ENCODE measurements around the gene EEFSEC. TPM values are rescaled to one million over a fixed set of nuclear protein-coding genes. Genes with fewer than 3 reads are reported as not detected.

The EEFSEC gene
- total and polyA plus RNA-seq, 2 of the 4 experiments (the other 2 are of a cell fraction), result 4.5 to 9.3 TPM

DNA sequence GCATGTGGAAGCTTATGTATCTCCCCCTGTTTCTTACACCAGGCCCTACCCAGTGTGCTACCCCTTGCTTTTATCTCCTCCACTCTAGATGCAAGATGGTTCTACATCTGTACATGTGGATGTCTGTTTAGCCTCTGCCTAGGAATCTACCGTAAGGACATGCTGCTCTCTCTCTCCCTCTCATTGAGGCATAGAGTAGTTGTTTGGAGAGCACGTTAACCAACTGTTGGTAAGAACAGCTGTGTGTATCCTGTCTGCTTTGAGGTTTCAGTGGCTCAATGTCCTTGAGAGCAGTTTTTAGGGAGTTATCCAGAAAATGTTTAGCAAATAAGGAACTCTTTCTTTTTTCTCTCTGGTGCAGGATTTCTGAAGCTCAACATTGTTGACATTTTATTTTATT lies 160.7 kb downstream of the EEFSEC start:
- ChIA-PET CTCF (no interaction called here), POLR2A (ENCODE audit: unreplicated experiment) (no interaction called here)
- intact Hi-C loops (cut with micrococcal nuclease) (no loop called here), dilution Hi-C loops (cut with HindIII; ENCODE audit: low sequenced_read_pairs, unreplicated experiment) (no loop called here), in situ Hi-C loops (cut with MboI; ENCODE audit: low sequenced_read_pairs) (no loop called here)
- H2BK15ac ChIP-seq (ENCODE audit: low read depth, low read length), result no peak overlapping the region
- no peak overlapping the region for H3K9ac ChIP-seq (ENCODE audit: low read depth, low read length)
- no peak overlapping the region for H3K14ac ChIP-seq (replicated peaks; ENCODE audit: low read depth, low read length)
- no peak for DNase-seq
- H3K4me2 ChIP-seq (ENCODE audit: low read depth, low read length), result no peak overlapping the region
- H3K36me3 ChIP-seq (ENCODE audit: control insufficient read depth, insufficient read depth, low read length), result no peaks in the 10 kb centered on the region
- no peaks in the 10 kb centered on the region for H3K4me1 ChIP-seq (ENCODE audit: control insufficient read depth, insufficient read depth, low read length)
- no peak overlapping the region for H4K8ac ChIP-seq (ENCODE audit: low read depth in 2 of 2, low read length in 2 of 2)
- ATAC-seq (ENCODE audit: low read depth), result no peak
- no peak overlapping the region for H2BK20ac ChIP-seq (ENCODE audit: low read depth, low read length)
- H2BK120ac ChIP-seq (ENCODE audit: low read depth, low read length), result no peak overlapping the region
- WGBS, 2 experiments (ENCODE audit: extremely low coverage in 2 of 2, insufficient read length in 1 of 2), result no CpG with 5 or more reads among the region's 2 CpGs
- no TSS peak for BruUV-seq (replicated peaks)
- no peak overlapping the region for H3K56ac ChIP-seq (ENCODE audit: extremely low read depth, insufficient read depth, low read length)
- H3K9me3 ChIP-seq (ENCODE audit: control insufficient read depth, insufficient read depth, low read length), result no peaks in the 10 kb centered on the region
- H3K4ac ChIP-seq (ENCODE audit: low read depth, low read length), result no peak overlapping the region
- no peak overlapping the region for H2AK5ac ChIP-seq (ENCODE audit: low read depth, low read length)
- TF ChIP-seq BHLHE40 (IDR thresholded peaks at IDR 0.05; ENCODE audit: low read depth, low read length) (no peak), NFE2L2 (IDR thresholded peaks at IDR 0.05; ENCODE audit: low read depth, low read length) (no peak), RAD21 (IDR thresholded peaks at IDR 0.05; ENCODE audit: low read length) (no peak), MAZ (IDR thresholded peaks at IDR 0.05; ENCODE audit: borderline replicate concordance, low read depth, low read length) (no peak), SMC3 (IDR thresholded peaks at IDR 0.05; ENCODE audit: low read depth, low read length) (no peak), RCOR1 (IDR thresholded peaks at IDR 0.05; ENCODE audit: insufficient replicate concordance, low read length) (no peak), MXI1 (IDR thresholded peaks at IDR 0.05; ENCODE audit: borderline replicate concordance, low read depth, low read length) (no peak), POLR2A (IDR thresholded peaks at IDR 0.05; ENCODE audit: low read depth, low read length) (no peak), CEBPB (IDR thresholded peaks at IDR 0.05; ENCODE audit: low read depth, low read length) (no peak), FOS (IDR thresholded peaks at IDR 0.05; ENCODE audit: low read depth, low read length) (no peak), MAFK (IDR thresholded peaks at IDR 0.05; ENCODE audit: low read depth, low read length) (no peak), CTCF (conservative IDR thresholded peaks at IDR 0.05; ENCODE audit: low read depth, low read length) (no peak), RFX5 (IDR thresholded peaks at IDR 0.05; ENCODE audit: low read depth, low read length) (no peak), CHD1 (IDR thresholded peaks at IDR 0.05; ENCODE audit: low read depth, low read length) (no peak)
- TF ChIP-seq, protein P1, sequence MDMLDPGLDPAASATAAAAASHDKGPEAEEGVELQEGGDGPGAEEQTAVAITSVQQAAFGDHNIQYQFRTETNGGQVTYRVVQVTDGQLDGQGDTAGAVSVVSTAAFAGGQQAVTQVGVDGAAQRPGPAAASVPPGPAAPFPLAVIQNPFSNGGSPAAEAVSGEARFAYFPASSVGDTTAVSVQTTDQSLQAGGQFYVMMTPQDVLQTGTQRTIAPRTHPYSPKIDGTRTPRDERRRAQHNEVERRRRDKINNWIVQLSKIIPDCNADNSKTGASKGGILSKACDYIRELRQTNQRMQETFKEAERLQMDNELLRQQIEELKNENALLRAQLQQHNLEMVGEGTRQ (IDR thresholded peaks at IDR 0.05; ENCODE audit: low read depth, low read length), result no peak
- TF ChIP-seq, protein P2, sequence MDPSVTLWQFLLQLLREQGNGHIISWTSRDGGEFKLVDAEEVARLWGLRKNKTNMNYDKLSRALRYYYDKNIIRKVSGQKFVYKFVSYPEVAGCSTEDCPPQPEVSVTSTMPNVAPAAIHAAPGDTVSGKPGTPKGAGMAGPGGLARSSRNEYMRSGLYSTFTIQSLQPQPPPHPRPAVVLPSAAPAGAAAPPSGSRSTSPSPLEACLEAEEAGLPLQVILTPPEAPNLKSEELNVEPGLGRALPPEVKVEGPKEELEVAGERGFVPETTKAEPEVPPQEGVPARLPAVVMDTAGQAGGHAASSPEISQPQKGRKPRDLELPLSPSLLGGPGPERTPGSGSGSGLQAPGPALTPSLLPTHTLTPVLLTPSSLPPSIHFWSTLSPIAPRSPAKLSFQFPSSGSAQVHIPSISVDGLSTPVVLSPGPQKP (IDR thresholded peaks at IDR 0.05; ENCODE audit: borderline replicate concordance, low read depth, low read length), result no peak
- no peak overlapping the region for H3K4me3 ChIP-seq (ENCODE audit: insufficient read depth, low read depth, low read length)
- H3K18ac ChIP-seq (ENCODE audit: low read depth, low read length), result no peak overlapping the region
- no peaks in the 10 kb centered on the region for H4K20me1 ChIP-seq (ENCODE audit: insufficient read depth, low read length)
- no peak overlapping the region for H4K91ac ChIP-seq (ENCODE audit: insufficient read depth, low read depth, low read length)
- no peak overlapping the region for H3K27ac ChIP-seq (ENCODE audit: insufficient read depth, low read length)
- H3K9me1 ChIP-seq (ENCODE audit: insufficient read depth, low read length), result peaks cover 12% of the 10 kb centered on the region; the same call in 1 of the 2 replicates
- H3K27me3 ChIP-seq (ENCODE audit: control insufficient read depth, insufficient read depth, low read length), result no peaks in the 10 kb centered on the region
- no peak overlapping the region for H2AFZ ChIP-seq (replicated peaks; ENCODE audit: low read length, poor library complexity)
- H2AK9ac ChIP-seq (replicated peaks; ENCODE audit: low read depth, low read length, poor library complexity), result no peak overlapping the region
- no peak overlapping the region for H2BK5ac ChIP-seq (ENCODE audit: low read depth, low read length, poor library complexity, severe bottlenecking)
- H4K5ac ChIP-seq (ENCODE audit: low read depth, low read length), result no peak overlapping the region
- H3K23ac ChIP-seq (ENCODE audit: low read depth, low read length), result no peak overlapping the region
- no peaks in the 10 kb centered on the region for H3K79me1 ChIP-seq (ENCODE audit: low read depth in 1 of 2, low read length in 2 of 2)
